GM18909 (cell line): ENCODE results near the gene PRRC2C.

ENCODE experiments used
- ATAC-seq: cut with Tn5 transposase; IDR thresholded peaks from one replicate; pipeline ENCODE4 v1.9.1; 2021; ENCODE audit warnings: mild to moderate bottlenecking; ENCODE audit not compliant: unreplicated experiment, poor library complexity

Gene PRRC2C

DNA sequence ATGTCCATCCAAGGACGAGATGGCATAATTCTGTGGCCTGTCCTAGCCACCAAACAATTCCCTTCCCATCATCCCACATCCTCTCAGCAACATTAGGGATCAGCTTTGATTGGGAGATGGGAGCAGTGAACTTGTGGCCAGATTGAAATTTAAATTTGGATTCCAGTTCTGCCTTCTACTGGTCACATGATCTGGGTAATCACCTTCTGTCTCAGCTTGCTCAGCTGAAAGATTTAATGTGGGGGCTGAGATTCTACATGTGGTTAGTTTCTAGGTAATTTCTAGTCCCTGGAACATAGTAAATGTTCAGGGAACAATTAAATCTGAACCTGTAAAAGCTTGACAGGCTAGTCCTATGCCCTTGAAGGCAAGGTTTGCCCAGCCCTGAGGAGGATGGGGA is 139.9 kb downstream of the PRRC2C start:
- ATAC-seq: no peak

DNA sequence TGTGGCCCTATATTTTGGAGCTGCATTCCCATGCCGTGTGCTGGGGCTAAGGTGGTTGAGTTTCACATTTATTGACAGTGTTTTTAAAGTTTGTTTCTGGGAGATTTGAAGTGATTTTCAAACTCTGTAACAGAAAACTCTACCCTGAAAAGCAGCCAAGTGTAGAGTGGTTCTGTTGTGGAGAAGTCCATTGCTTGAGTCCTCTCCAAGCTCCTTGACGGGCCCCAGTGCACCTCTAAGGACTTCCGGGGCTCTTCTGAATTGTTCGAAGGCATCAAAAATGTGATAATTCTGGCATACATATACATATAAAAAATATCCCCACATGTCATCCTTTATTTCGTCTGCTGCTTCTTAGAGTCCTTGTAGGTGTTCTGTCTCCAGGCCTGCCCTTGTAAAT is 141.7 kb downstream of the PRRC2C start:
- ATAC-seq: no peak

DNA sequence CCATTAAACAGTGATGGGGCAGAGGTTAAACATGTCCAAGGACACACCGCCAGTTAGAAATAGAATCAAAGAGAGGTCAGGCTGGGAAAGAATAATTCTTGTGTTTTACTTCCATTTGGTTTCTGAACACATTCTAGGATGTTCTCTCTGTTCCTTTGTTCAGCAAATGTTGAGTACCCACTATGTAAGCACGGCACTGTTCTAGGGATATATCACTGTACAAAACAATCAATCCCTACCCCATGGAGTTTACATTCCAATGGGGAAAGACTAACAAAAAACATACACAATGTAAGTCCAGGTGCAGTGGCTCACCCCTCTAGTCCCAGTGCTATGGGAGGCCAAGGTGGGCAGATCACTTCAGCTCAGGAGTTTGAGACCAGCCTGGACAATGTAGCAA is 142.9 kb downstream of the PRRC2C start:
- no peak for ATAC-seq

DNA sequence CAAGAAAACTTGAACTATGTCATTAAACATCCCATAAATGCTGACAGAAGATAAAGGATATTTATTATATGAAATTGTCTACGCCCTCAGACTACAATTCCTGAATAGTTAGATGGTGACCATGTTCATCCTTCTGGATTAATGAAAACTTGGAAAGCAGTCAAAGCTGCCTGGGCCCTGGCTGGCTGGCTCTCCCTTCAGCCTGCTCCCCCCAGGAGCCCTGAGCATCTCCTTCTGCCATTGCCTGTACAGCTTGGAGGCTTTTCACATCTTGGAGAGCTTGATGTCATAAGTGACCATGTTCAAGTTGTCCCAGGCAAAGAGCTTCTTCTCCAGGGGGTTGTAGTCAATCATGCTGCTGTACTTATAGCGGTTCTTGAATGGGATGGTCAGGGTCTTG is 150.3 kb downstream of the PRRC2C start:
- no peak for ATAC-seq

DNA sequence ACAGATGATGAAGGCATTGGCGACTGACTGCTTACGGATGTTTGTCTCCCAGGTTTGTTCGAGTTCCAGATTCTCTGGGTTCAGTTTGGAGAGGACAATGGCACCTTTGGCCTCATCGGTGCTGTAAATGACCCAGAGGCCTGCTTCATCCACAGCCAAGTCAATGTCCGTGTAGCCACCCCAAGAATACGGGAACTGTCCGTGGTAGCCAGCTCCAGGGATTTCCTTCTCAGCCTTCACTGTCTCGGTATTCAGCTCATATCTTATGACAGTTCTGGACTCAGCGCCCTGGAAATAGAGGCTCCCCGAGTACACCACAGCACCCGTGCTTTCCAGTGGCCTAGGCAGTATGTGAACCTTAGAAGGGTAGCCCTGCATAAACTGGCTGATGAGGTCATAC is 150.8 kb downstream of the PRRC2C start:
- ATAC-seq: no peak

DNA sequence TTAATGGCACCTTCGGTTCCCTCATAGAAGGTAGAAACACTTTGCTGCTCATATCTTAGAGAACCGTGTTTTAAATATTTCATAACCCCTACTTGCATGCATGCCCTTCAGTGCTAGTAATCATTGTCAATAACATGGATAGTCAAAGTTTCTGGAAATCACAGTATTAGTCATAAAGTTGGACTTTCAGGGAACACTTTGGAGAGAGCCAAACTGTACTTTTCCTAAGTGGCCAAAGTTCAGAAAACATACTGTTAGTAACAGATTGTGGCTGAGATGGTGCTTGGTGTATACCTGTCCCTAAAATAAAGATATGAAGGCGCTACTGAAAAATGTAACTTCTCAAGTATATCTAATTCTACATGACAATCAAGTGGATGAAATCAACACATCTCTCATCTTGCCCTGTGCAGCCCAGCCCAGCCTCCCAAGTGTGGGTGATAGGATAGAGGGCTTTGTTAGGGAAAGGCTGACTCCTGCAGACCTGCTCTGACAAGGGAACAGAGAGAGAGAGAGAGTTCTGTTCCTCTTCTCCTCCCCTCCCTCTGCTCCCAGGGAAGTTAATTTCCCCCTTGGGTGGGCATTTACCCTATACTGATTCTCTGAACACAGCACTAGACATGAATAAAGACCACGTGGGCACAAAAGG is 152.7 kb downstream of the PRRC2C start:
- no peak for ATAC-seq

DNA sequence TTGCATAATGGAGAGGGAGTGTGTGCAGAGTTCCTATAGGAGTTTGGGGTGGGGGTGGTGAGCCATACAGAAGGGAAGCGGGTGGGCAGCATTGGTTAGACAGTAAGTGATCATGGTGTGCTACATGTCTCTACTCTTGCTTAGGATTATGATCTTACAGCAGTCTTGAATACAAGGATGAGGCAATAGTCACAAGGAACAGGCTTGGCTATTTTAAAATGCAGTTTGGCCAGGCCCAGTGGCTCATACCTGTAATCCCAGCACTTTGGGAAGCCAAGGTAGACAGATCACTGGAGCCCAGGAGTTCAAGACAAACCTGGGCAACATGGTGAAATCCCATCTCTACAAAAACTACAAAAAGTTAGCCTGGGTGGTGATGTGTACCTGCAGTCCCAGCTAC is 154.9 kb downstream of the PRRC2C start:
- no peak for ATAC-seq

DNA sequence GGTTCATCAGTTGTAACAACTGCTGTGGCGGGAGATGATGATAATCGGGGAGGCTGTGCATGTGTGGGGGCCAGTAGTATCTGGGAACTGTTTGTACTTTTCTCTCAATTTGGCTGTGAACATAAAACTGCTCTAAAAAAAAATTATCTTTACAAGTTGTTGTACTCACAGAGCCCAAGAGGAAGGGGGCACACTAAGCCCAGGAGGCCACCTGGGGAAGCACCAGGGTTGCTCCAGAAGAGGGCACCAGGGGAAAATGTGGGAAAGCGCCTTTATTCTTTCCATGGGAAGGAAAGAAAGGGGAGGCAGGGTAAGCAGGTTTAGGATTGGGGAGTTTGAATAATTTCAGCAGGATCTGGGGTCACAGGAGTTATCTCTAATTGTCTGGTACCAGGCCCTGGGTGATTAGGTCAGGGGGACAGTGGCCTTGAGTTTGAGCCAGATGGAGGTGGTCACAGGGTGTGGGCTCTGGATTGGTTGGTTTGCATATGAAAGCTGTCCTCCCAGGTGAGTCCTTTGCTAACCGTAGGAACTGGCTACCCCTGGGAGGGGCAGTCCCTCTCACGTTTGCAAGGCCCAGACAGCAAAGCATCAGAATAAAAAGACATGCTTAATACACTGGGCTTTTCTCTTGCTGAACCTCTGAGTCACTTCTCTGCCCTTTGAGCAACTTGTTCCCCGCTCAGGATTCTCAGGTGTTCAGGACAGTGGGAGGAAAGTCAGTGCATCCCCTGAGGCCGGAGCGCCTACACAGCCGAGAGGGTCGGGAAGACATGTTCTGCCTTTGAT is 155.9 kb downstream of the PRRC2C start:
- no peak for ATAC-seq

DNA sequence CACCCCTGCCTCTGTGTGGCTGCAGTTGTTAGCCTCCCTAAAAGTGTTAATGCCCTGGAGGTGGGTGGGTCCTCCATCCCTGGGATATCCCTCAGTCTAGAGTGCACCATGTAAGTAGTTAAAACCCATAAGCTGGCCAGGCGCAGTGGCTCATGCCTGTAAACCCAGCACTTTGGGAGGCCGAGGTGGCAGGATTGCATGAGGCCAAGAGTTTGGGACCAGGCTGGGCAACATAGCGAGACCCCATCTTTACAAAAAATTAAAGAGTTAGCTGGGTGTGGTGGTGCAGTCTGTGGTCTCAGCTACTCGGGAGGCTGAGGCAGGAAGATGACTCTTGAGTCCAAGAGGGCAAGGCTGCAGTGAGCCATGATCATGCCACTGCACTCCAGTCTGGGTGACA is 156.9 kb downstream of the PRRC2C start:
- ATAC-seq: no peak
